Tibial nerve (tissue), 4 donors: Measurements from ENCODE around the gene TRDN.

ENCODE experiments used
- CTCF ChIP-seq, 5 experiments: fragments of 200-600 bp in 3 of 5; fragments of 450-650 bp in 2 of 5; sonication (generic) in 3 of 5; IDR thresholded peaks; one replicate each; pipeline ENCODE4 v1.5.1; 2016 to 2019; ENCODE audit warnings: antibody characterized with exemption in 5 of 5, mild to moderate bottlenecking in 3 of 5, moderate library complexity in 2 of 5
- EP300 ChIP-seq, 2 donors: sonication (generic); formaldehyde crosslinking; IDR thresholded peaks; one replicate each; pipeline ENCODE4 v1.6.1; 2017; ENCODE audit warnings: antibody characterized with exemption in 2 of 2, mild to moderate bottlenecking in 1 of 2
- POLR2A ChIP-seq, 2 donors: fragments of 450-650 bp; IDR thresholded peaks; one replicate each; pipeline ENCODE4 v1.6.1; 2017; ENCODE audit warnings: antibody characterized with exemption in 2 of 2, mild to moderate bottlenecking in 2 of 2, moderate library complexity in 2 of 2

- TF ChIP-seq CTCF (IDR thresholded peaks at IDR 0.05) (no peak), POLR2A (IDR thresholded peaks at IDR 0.05) (no peak), EP300 (IDR thresholded peaks at IDR 0.05) (no peak)
Observed at GRCh38 chr6:123668063-123668462, 31.3 kb upstream of the TRDN start.
